ENCODE results near the gene RTN4.

GRCh38 chr2:54946220-54946805 lies 103.9 kb downstream of the RTN4 start:
- TF ChIP-seq POLR2A (IDR thresholded peaks at IDR 0.05) (no peak), POLR2AphosphoS5 (IDR thresholded peaks at IDR 0.05) (no peak)

Measured in gastroesophageal sphincter (tissue), 2 donors.